ENCODE results near the gene RPS6KA4. TPM values are rescaled to one million over a fixed set of nuclear protein-coding genes. Genes with fewer than 3 reads are reported as not detected.
"Not testable (repeated sequence)": the region's sequence is repeated elsewhere in the genome, so short reads cannot be mapped to it uniquely, and the experiment has no call there.

RPS6KA4 gene
- total RNA-seq, 2 experiments from 2014 or later = 31.4 to 34.3 TPM

DNA sequence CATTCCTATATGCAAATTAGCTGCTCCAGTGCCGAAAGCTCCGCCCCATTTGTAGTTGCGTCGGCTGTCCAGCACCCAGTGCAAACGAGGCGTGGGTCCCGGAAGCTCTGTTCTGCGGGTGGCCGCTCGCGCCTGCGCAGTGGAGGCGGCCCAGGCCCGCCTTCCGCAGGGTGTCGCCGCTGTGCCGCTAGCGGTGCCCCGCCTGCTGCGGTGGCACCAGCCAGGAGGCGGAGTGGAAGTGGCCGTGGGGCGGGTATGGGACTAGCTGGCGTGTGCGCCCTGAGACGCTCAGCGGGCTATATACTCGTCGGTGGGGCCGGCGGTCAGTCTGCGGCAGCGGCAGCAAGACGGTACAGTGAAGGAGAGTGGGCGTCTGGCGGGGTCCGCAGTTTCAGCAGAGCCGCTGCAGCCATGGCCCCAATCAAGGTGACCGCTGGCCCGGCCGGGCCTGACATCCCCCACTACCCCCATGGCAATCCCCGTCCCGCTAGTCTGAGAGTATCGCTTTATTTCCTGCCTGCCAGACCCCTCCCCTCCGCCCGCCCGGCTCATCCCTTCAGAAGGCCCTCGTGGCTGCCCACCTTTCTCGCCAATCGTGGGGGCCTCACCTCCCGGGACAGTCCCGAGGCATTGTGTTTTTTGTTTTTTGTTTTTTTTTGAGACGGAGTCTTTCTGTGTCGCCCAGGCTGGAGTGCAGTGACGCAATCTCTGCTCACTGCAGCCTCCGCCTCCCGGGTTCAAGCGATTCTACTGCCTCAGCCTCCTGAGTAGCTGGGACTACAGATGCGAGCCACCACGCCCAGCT is 40.8 kb upstream of the RPS6KA4 start, which contains the start of gene PRDX5:
Gene PRDX5, plus strand, starts transcription at position 161 of the 805 bp plus-strand sequence. Its CDS starts 95 bp downstream, at position 256.
- H3K27me3 Mint-ChIP-seq = no peaks in the 10 kb centered on the region
- H3K4me1 Mint-ChIP-seq (ENCODE audit: low read depth) = peaks cover 28% of the 10 kb centered on the region
- H3K36me3 Mint-ChIP-seq = peaks cover 34% of the 10 kb centered on the region
- peak; percentile 97 for DNase-seq
- H3K4me3 Mint-ChIP-seq = peak within 1 kb of the TSS; percentile 92
- intact Hi-C loops (cut with micrococcal nuclease) = loop anchor here (1.0 to 10.0 kb wide), 6 partner anchors 13 to 457 kb away; partner anchors contain the start of genes CCDC88B, ESRRA, FKBP2 and SF1
- H3K9me3 Mint-ChIP-seq = no peaks in the 10 kb centered on the region
- H3K27ac Mint-ChIP-seq = peak within 1 kb of the TSS; percentile 99
- ChIA-PET CTCF (interaction anchor here (0.6 to 5.3 kb wide), 23 partner anchors 9 to 425 kb away, joined by 3 to 97 read pairs (median 7); partner anchors contain the start of genes CATSPERZ, CCDC88B, ESRRA and FERMT3), POLR2A (interaction anchor here (0.6 to 2.8 kb wide), 22 partner anchors 11 to 133 kb away, joined by 3 to 24 read pairs (median 5); partner anchors contain the start of genes BAD, CCDC88B, ESRRA and FERMT3)

DNA sequence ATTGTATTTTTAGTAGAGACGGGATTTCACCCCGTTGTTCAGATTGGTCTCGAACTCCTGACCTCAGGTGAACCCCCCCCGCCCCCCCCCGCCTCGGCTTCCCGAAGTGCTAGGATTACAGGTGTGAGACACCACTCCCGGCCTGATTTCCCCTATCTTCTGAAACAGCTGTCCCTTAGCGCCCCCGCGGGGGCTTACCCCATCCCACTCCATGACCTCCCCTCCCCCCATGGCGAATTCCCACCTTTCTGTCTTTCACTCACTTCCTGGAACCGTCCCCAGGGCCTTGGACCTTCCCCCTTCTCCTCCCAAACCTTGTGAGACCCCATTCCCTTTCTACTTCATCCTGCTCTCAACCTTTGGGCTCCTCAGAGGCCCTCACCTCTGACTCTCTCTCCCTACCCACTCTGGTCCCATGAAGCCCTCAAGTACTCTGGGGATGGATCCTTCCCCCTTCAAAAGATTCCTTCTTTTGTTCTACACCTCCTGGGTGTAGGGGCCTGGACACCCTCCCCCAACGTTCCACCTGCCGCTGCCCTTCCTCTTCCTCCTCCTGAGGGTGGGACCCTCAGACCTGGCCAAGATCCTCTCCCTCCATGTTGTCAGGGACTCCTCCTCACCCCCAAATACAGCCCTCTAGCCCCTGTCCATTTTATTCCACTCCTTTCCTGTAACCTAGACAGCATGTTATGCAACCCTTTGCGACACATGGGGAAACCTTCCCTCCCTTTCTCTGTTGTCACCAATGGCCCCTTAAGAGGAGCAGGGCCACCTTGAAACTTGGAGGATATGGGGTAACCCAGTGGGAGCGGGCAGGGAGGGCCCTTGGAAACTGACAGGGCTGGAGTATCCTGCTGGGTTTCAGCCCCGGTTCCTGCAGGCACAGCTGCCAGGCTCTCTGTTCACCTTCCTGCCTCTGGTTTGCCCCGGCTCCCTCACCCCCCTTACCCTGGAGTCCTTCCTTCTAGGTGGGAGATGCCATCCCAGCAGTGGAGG is 39.9 kb upstream of the RPS6KA4 start:
- CTCF ChIA-PET = interaction anchor here (1.3 to 5.3 kb wide), 5 partner anchors 12 to 36 kb away, joined by 3 to 97 read pairs (median 14); partner anchors contain the start of gene ESRRA

DNA sequence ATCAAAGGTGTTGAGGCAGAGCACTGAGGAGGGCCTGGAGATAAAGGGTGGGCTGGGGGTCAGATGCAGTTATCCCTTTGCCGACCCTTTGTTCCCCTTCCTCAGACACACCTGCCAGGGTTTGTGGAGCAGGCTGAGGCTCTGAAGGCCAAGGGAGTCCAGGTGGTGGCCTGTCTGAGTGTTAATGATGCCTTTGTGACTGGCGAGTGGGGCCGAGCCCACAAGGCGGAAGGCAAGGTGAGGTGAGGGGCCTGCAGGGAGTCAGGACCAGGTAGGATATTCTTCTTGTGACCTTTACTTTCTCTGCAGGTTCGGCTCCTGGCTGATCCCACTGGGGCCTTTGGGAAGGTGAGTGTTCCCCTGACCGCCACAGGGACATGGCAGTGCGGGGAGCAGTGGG is 38.4 kb upstream of the RPS6KA4 start:
- ChIA-PET CTCF (interaction anchor here (5.3 kb wide), 1 partner anchor 12 kb away, joined by 97 read pairs; no protein-coding TSS in a partner anchor), POLR2A (no interaction called here)
- Mint-ChIP-seq H3K27me3 (no peaks in the 10 kb centered on the region), H3K4me1 (ENCODE audit: low read depth) (peaks cover 21% of the 10 kb centered on the region), H3K4me3 (no peak overlapping the region), H3K9me3 (no peaks in the 10 kb centered on the region), H3K27ac (no peak overlapping the region), H3K36me3 (peaks cover 24% of the 10 kb centered on the region)
- intact Hi-C loops (cut with micrococcal nuclease) = no loop called here
- DNase-seq = no peak

More for the DNA sequence above, 39.9 kb upstream of the RPS6KA4 start:
- no peak for DNase-seq
- Mint-ChIP-seq H3K36me3 (peaks cover 33% of the 10 kb centered on the region), H3K9me3 (no peaks in the 10 kb centered on the region), H3K4me1 (ENCODE audit: low read depth) (peaks cover 25% of the 10 kb centered on the region), H3K27ac (peak overlapping the region; percentile 99), H3K4me3 (peak overlapping the region; percentile 92), H3K27me3 (no peaks in the 10 kb centered on the region)
- POLR2A ChIA-PET = interaction anchor here (0.8 to 2.8 kb wide), 2 partner anchors 14 to 113 kb away, joined by 3 to 24 read pairs; partner anchors contain the start of genes ESRRA and FERMT3
- intact Hi-C loops (cut with micrococcal nuclease) = loop anchor here (10.0 kb wide), 1 partner anchor 456 kb away; the partner anchor contains the start of gene SF1

DNA sequence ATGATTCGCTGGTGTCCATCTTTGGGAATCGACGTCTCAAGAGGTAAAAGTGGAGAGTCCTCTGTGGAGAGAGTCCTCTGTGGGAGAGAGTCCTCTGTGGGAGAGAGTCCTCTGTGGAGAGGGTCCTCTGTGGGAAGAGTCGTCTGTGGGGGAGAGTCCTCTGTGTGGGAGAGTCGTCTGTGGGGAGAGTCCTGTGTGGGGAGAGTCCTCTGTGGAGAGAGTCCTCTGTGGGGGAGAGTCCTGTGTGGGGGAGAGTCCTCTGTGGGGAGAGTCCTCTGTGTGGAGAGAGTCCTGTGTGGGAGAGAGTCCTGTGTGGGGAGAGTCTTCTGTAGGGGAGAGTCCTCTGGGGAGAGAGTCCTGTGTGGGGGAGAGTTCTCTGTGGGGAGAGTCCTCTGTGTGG is 37.9 kb upstream of the RPS6KA4 start:
- no peaks in the 10 kb centered on the region for H3K9me3 Mint-ChIP-seq
- intact Hi-C loops (cut with micrococcal nuclease) = no loop called here
- CTCF ChIA-PET = no interaction called here
- no peak for DNase-seq
- no peaks in the 10 kb centered on the region for H3K27me3 Mint-ChIP-seq
- peaks cover 21% of the 10 kb centered on the region for H3K4me1 Mint-ChIP-seq (ENCODE audit: low read depth)
- peaks cover 24% of the 10 kb centered on the region for H3K36me3 Mint-ChIP-seq
- H3K27ac Mint-ChIP-seq = no peak overlapping the region
- POLR2A ChIA-PET = no interaction called here
- no peak overlapping the region for H3K4me3 Mint-ChIP-seq

DNA sequence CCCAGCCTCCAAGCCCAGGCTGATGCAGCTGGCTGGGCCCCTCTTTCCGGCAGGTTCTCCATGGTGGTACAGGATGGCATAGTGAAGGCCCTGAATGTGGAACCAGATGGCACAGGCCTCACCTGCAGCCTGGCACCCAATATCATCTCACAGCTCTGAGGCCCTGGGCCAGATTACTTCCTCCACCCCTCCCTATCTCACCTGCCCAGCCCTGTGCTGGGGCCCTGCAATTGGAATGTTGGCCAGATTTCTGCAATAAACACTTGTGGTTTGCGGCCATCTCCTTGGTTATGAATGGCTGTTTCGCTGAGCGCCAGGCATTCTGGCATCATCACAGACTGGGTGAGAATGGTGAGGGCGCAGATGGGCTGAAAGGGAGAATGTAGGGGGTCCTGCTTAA is 37.4 kb upstream of the RPS6KA4 start:
- Mint-ChIP-seq H3K36me3 (peaks cover 21% of the 10 kb centered on the region), H3K27me3 (no peaks in the 10 kb centered on the region), H3K27ac (no peak overlapping the region), H3K4me1 (ENCODE audit: low read depth) (peaks cover 16% of the 10 kb centered on the region), H3K9me3 (no peaks in the 10 kb centered on the region), H3K4me3 (no peak overlapping the region)
- CTCF ChIA-PET = no interaction called here
- intact Hi-C loops (cut with micrococcal nuclease) = no loop called here
- POLR2A ChIA-PET = interaction anchor here (1.1 kb wide), 1 partner anchor 10 kb away, joined by 4 read pairs; no protein-coding TSS in a partner anchor
- no peak for DNase-seq

DNA sequence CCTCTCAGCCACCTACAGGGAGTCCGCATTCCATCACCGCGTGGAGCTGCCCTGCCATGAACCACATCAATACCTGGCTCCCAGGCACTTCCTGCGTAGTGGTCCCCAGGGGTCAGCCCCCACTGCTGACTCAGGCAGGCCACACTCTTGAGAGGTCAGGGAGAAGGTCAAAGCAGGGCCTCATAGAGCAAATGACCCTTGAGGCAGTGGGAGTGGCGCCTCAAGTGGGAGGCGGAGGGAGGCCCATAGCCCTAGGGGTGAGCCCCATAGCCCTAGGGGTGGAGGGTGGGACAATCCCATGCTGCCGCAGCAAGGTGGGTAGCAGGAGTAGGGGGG is 36.1 kb upstream of the RPS6KA4 start:
- intact Hi-C loops (cut with micrococcal nuclease) = no loop called here
- H3K27me3 Mint-ChIP-seq = no peaks in the 10 kb centered on the region
- ChIA-PET CTCF (no interaction called here), POLR2A (interaction anchor here (1.1 kb wide), 1 partner anchor 8 kb away, joined by 4 read pairs; no protein-coding TSS in a partner anchor)
- H3K36me3 Mint-ChIP-seq = peaks cover 12% of the 10 kb centered on the region
- H3K4me3 Mint-ChIP-seq = no peak overlapping the region
- DNase-seq = no peak
- H3K9me3 Mint-ChIP-seq = no peaks in the 10 kb centered on the region
- H3K27ac Mint-ChIP-seq = no peak overlapping the region
- H3K4me1 Mint-ChIP-seq (ENCODE audit: low read depth) = peaks cover 12% of the 10 kb centered on the region

DNA sequence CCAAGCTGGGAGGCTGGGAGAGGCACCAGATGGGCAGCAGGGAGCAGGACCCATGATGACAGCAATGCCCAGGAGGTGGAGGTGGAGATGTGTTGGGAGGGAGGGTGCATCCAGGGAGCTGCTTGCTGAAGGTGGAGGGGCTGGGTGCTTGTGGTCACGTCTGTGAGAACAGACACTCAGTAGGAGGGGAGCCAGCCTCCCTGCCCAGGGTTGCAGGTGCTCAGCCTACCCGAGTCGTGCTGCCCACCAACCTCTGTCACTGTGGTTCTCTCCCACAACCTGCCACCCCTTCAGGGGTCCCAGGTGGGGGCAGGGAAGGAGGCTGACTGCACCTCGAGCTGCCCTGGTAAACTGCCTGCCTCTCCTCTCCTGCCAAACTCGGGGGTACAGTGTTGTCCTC is 35.6 kb upstream of the RPS6KA4 start:
- POLR2A ChIA-PET = no interaction called here
- CTCF ChIA-PET = interaction anchor here (1.0 kb wide), 1 partner anchor 8 kb away, joined by 4 read pairs; no protein-coding TSS in a partner anchor
- intact Hi-C loops (cut with micrococcal nuclease) = no loop called here
- H3K4me1 Mint-ChIP-seq (ENCODE audit: low read depth) = peaks cover 12% of the 10 kb centered on the region
- no peak for DNase-seq
- H3K9me3 Mint-ChIP-seq = no peaks in the 10 kb centered on the region
- peaks cover 9% of the 10 kb centered on the region for H3K36me3 Mint-ChIP-seq
- H3K27me3 Mint-ChIP-seq = no peaks in the 10 kb centered on the region
- H3K4me3 Mint-ChIP-seq = no peak overlapping the region
- H3K27ac Mint-ChIP-seq = no peak overlapping the region

DNA sequence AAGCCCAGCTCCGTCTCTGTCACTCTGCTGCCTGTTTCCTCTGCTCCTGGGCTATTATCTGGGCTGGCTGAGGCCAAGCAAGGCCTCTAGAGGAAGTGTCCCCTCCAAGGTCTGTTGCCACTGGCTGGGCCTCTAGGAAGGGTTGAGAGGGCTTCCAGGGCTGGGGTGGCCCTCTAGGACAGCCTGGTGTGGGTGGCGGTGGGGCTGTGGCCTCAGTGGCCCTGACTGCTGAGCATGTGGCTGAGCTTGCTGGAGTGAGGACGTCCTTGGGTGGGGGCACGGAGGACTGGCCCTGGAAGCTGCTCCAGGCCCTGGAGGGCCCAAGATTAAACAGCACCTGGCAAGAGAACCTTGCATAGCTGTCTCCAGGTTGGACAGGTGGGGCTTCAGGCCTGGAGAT is 35.0 kb upstream of the RPS6KA4 start:
- CTCF ChIA-PET = interaction anchor here (1.0 kb wide), 1 partner anchor 8 kb away, joined by 4 read pairs; no protein-coding TSS in a partner anchor
- intact Hi-C loops (cut with micrococcal nuclease); POLR2A ChIA-PET; H3K4me3 Mint-ChIP-seq; H3K27me3 Mint-ChIP-seq; H3K27ac Mint-ChIP-seq; H3K9me3 Mint-ChIP-seq; H3K4me1 Mint-ChIP-seq (ENCODE audit: low read depth); DNase-seq; H3K36me3 Mint-ChIP-seq: not testable (repeated sequence)

DNA sequence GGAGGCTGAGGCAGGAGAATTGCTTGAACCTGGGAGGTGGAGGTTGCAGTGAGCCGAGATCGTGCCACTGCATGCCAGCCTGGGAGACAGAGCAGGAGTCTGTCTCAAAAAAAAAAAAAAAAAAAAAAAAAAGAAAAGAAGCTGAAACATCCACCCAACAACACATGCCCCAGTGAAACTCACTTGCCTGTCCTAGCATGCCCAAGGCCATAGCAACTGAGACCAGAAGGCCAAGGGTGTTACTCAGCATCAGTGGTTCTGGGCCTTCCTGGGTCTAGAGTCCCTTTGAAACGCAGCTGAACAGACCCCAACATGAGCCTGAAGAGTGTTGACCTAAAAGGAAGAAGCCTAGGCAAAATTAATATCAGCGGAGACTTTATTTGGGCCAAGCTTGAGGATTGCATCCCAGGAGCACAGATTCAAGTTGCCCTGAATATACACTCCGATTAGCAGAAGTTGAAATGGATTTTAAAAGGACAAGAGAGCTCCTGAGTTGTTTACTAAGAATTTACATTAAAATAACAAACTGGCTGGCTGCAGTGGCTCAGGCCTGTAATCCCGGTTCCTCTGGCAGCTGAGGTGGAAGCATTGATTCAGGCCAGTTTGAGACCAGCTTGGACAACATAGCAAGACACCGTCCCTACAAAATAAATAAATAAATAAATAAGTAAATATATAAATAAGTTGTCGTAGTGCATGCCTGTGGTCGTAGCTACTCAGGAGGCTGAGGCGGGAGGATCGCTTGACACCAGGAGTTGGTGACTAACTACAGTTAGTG is 34.1 kb upstream of the RPS6KA4 start:
- intact Hi-C loops (cut with micrococcal nuclease) = no loop called here
- no peak overlapping the region for H3K27ac Mint-ChIP-seq
- peaks cover 9% of the 10 kb centered on the region for H3K36me3 Mint-ChIP-seq
- no peaks in the 10 kb centered on the region for H3K27me3 Mint-ChIP-seq
- H3K9me3 Mint-ChIP-seq = no peaks in the 10 kb centered on the region
- H3K4me1 Mint-ChIP-seq (ENCODE audit: low read depth) = peaks cover 2% of the 10 kb centered on the region
- H3K4me3 Mint-ChIP-seq = no peak overlapping the region
- ChIA-PET POLR2A (interaction anchor here (0.6 kb wide), 1 partner anchor 15 kb away, joined by 3 read pairs; no protein-coding TSS in a partner anchor), CTCF (interaction anchor here (1.3 kb wide), 1 partner anchor 20 kb away, joined by 3 read pairs; no protein-coding TSS in a partner anchor)
- DNase-seq = no peak

DNA sequence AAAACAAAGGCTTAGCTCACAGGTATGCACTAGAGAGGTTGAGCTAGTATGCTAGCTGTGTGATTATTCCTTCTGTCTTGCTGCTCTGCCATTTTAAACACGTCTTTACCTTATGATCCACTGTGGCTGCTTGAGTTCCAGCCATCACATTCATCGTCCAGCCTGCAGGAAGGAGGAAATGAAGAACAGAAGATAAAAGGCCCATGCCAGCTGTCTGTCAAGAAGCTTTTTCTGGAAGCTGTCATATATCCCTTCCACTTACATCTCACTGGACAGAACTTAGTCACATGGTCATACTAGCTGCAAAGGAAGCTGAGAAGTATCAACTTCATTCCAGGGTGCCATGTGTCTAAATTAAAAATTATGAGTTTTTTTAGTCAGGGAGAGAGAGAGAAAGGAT is 31.6 kb upstream of the RPS6KA4 start:
- no peaks in the 10 kb centered on the region for H3K36me3 Mint-ChIP-seq
- H3K9me3 Mint-ChIP-seq = no peaks in the 10 kb centered on the region
- no peaks in the 10 kb centered on the region for H3K27me3 Mint-ChIP-seq
- H3K4me3 Mint-ChIP-seq = no peak overlapping the region
- POLR2A ChIA-PET = no interaction called here
- H3K4me1 Mint-ChIP-seq (ENCODE audit: low read depth) = peaks cover 9% of the 10 kb centered on the region
- CTCF ChIA-PET = interaction anchor here (0.6 to 1.0 kb wide), 2 partner anchors 10 to 11 kb away, joined by 3 read pairs; partner anchors contain the start of gene TRMT112
- H3K27ac Mint-ChIP-seq = no peak overlapping the region
- intact Hi-C loops (cut with micrococcal nuclease) = no loop called here
- DNase-seq = no peak

DNA sequence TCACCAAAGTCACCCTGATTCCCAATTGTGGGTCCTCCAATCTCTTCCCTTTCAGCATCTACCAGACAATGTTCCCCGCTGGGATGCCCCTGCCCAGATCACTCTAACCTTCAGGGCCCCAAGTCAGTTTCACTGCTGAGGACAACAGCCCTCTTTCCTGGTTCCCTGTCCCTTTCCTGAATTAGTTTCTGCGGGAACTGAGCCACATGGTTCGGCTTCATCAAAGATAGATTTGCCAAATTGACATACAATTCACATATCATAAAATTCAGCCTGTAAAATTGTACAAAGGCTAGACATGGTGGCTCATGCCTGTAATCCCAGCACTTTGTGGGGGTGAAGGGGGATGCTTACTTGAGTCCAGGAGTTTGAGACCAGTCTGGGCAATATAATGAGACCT is 31.0 kb upstream of the RPS6KA4 start:
- CTCF ChIA-PET = no interaction called here
- Mint-ChIP-seq H3K4me1 (ENCODE audit: low read depth) (peaks cover 9% of the 10 kb centered on the region), H3K9me3 (no peaks in the 10 kb centered on the region), H3K27me3 (no peaks in the 10 kb centered on the region), H3K4me3 (no peak overlapping the region), H3K36me3 (no peaks in the 10 kb centered on the region), H3K27ac (no peak overlapping the region)
- POLR2A ChIA-PET = no interaction called here
- intact Hi-C loops (cut with micrococcal nuclease) = no loop called here
- DNase-seq = no peak
